ENCODE results near the gene EPHX1. TPM values are rescaled to one million over a fixed set of nuclear protein-coding genes. Genes with fewer than 3 reads are reported as not detected.

EPHX1 gene
- total RNA-seq, 1 experiment from 2014 or later = 35.8 TPM

DNA sequence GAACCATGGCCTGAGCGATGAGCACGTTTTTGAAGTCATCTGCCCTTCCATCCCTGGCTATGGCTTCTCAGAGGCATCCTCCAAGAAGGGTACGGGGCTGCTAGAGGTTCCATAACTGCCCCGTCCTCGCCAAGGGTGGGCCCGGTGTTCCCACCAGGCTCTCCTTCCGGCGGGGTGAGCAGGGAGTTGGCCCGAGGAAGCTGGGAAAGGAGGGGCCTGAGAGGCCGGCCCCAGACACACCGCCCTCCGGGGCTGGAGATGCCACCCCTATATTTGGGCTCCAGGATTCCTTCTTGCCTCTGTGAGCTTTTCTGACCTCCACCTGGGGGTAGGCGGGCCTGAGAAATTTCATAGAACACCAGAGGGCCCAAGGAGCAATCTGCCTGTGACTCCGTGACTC is 28.9 kb downstream of the EPHX1 start:
- Mint-ChIP-seq H3K4me3 (ENCODE audit: unreplicated experiment) (no peak overlapping the region), H3K9me3 (ENCODE audit: unreplicated experiment) (no peaks in the 10 kb centered on the region), H3K27me3 (ENCODE audit: insufficient read depth, unreplicated experiment) (no peaks in the 10 kb centered on the region), H3K27ac (ENCODE audit: low read depth, unreplicated experiment) (no peak overlapping the region), H3K4me1 (ENCODE audit: insufficient read depth, unreplicated experiment) (peaks cover 9% of the 10 kb centered on the region), H3K36me3 (ENCODE audit: insufficient read depth, unreplicated experiment) (peaks cover 38% of the 10 kb centered on the region)
- ChIA-PET POLR2A (interaction anchor here (0.6 to 1.6 kb wide), 7 partner anchors 11 to 1084 kb away, joined by 3 to 5 read pairs (median 4); partner anchors contain the start of genes EPHX1, SRP9 and TMEM63A), CTCF (interaction anchor here (0.6 to 2.1 kb wide), 8 partner anchors 14 to 138 kb away, joined by 3 to 8 read pairs (median 4); no protein-coding TSS in a partner anchor)
- no peak for TF ChIP-seq CTCF (IDR thresholded peaks at IDR 0.05; ENCODE audit: unreplicated experiment)
- intact Hi-C loops (cut with micrococcal nuclease) = no loop called here
- no peak for DNase-seq (ENCODE audit: unreplicated experiment)
- BruUV-seq (replicated peaks) = no TSS peak

GRCh38 chr1:225840223-225840610 is 30.3 kb downstream of the EPHX1 start:
- no TSS peak for BruUV-seq (replicated peaks)
- H3K36me3 Mint-ChIP-seq (ENCODE audit: insufficient read depth, unreplicated experiment) = peaks cover 43% of the 10 kb centered on the region
- peaks cover 9% of the 10 kb centered on the region for H3K4me1 Mint-ChIP-seq (ENCODE audit: insufficient read depth, unreplicated experiment)
- POLR2A ChIA-PET = interaction anchor here (0.7 to 2.7 kb wide), 9 partner anchors 9 to 333 kb away, joined by 3 to 14 read pairs (median 4); partner anchors contain the start of gene SRP9
- intact Hi-C loops (cut with micrococcal nuclease) = no loop called here
- no peak overlapping the region for H3K4me3 Mint-ChIP-seq (ENCODE audit: unreplicated experiment)
- CTCF ChIA-PET = interaction anchor here (0.7 to 2.1 kb wide), 9 partner anchors 8 to 367 kb away, joined by 3 to 8 read pairs (median 3); no protein-coding TSS in a partner anchor
- no peaks in the 10 kb centered on the region for H3K27me3 Mint-ChIP-seq (ENCODE audit: insufficient read depth, unreplicated experiment)
- no peak for DNase-seq (ENCODE audit: unreplicated experiment)
- no peaks in the 10 kb centered on the region for H3K9me3 Mint-ChIP-seq (ENCODE audit: unreplicated experiment)
- TF ChIP-seq CTCF (IDR thresholded peaks at IDR 0.05; ENCODE audit: unreplicated experiment) = no peak
- H3K27ac Mint-ChIP-seq (ENCODE audit: low read depth, unreplicated experiment) = no peak overlapping the region

DNA sequence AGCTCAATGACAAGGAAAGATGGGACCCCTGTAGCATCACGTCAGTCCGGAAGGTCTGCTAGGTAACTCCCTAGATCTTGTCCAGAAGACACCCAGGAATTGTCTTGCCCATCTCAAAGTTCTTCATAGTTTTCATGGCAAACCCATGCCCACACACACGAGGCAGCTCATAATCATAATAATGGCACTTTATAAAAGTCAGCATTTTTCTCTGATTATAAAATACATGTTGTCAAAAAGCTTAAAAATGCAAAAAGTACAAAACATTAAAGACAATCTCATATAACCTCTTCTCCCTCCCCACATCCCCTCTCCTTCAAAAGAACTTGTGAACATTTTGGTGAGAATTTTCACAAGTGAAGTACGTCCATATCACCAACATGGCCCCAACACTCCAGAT is 30.8 kb downstream of the EPHX1 start:
- POLR2A ChIA-PET = interaction anchor here (0.9 to 2.7 kb wide), 7 partner anchors 9 to 215 kb away, joined by 3 to 14 read pairs (median 4); partner anchors contain the start of gene SRP9
- Mint-ChIP-seq H3K27ac (ENCODE audit: low read depth, unreplicated experiment) (no peak overlapping the region), H3K36me3 (ENCODE audit: insufficient read depth, unreplicated experiment) (peaks cover 43% of the 10 kb centered on the region), H3K4me1 (ENCODE audit: insufficient read depth, unreplicated experiment) (peaks cover 6% of the 10 kb centered on the region), H3K27me3 (ENCODE audit: insufficient read depth, unreplicated experiment) (no peaks in the 10 kb centered on the region), H3K4me3 (ENCODE audit: unreplicated experiment) (no peak overlapping the region), H3K9me3 (ENCODE audit: unreplicated experiment) (no peaks in the 10 kb centered on the region)
- intact Hi-C loops (cut with micrococcal nuclease) = no loop called here
- CTCF ChIA-PET = interaction anchor here (0.7 to 2.1 kb wide), 8 partner anchors 9 to 368 kb away, joined by 3 to 8 read pairs (median 3); no protein-coding TSS in a partner anchor
- no peak for DNase-seq (ENCODE audit: unreplicated experiment)
- TF ChIP-seq CTCF (IDR thresholded peaks at IDR 0.05; ENCODE audit: unreplicated experiment) = no peak
- no TSS peak for BruUV-seq (replicated peaks)

DNA sequence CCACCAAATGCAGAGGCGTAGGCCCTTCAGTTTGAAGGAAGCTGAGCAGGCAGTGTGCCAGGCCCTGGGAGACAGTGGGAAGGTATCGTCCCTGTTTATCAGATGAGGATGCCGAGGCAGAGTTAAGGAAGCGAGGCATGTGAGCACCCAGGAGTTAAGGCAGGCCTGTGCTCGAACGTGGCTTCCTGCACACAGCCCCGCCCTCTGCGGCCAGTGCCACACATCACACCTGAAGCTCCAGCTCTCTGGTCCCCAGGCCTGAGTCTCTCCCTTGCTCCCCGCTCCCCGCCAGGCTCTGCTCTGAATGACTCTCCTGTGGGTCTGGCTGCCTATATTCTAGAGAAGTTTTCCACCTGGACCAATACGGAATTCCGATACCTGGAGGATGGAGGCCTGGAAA is 32.1 kb downstream of the EPHX1 start:
- intact Hi-C loops (cut with micrococcal nuclease) = no loop called here
- no peaks in the 10 kb centered on the region for H3K27me3 Mint-ChIP-seq (ENCODE audit: insufficient read depth, unreplicated experiment)
- no peak overlapping the region for H3K27ac Mint-ChIP-seq (ENCODE audit: low read depth, unreplicated experiment)
- no peak for DNase-seq (ENCODE audit: unreplicated experiment)
- H3K4me1 Mint-ChIP-seq (ENCODE audit: insufficient read depth, unreplicated experiment) = no peaks in the 10 kb centered on the region
- peaks cover 45% of the 10 kb centered on the region for H3K36me3 Mint-ChIP-seq (ENCODE audit: insufficient read depth, unreplicated experiment)
- ChIA-PET CTCF (interaction anchor here (0.6 to 0.7 kb wide), 3 partner anchors 8 to 367 kb away, joined by 3 to 4 read pairs (median 3); no protein-coding TSS in a partner anchor), POLR2A (interaction anchor here (0.7 to 2.7 kb wide), 6 partner anchors 10 to 1343 kb away, joined by 3 to 14 read pairs (median 4); partner anchors contain the start of gene SRP9)
- no peak overlapping the region for H3K4me3 Mint-ChIP-seq (ENCODE audit: unreplicated experiment)
- H3K9me3 Mint-ChIP-seq (ENCODE audit: unreplicated experiment) = no peaks in the 10 kb centered on the region
- no peak for TF ChIP-seq CTCF (IDR thresholded peaks at IDR 0.05; ENCODE audit: unreplicated experiment)
- BruUV-seq (replicated peaks) = no TSS peak

Data from MCF 10A (cell line).